Brain microvascular endothelial cell (primary cell): ENCODE measurements around the gene PPIA.

Experiments used
- DNase-seq: peaks from one replicate; pipeline ENCODE4 v3.0.0-alpha.2; 2020
- H3K27ac ChIP-seq: fragments of 250-450 bp; sonication (Bioruptor Pico); 2 replicates; pipeline ENCODE4 v1.5.1; 2020; ENCODE audit warnings: mild to moderate bottlenecking, moderate library complexity
- H3K27me3 ChIP-seq: fragments of 250-450 bp; sonication (Bioruptor Pico); replicated peaks from 2 replicates; pipeline ENCODE4 v1.5.1; 2020; ENCODE audit warnings: mild to moderate bottlenecking
- H3K36me3 ChIP-seq: fragments of 250-450 bp; sonication (Bioruptor Pico); replicated peaks from 2 replicates; pipeline ENCODE4 v1.5.1; 2020; ENCODE audit warnings: mild to moderate bottlenecking
- H3K4me3 ChIP-seq: 2 replicates; pipeline ENCODE4 v1.5.1; 2011; ENCODE audit warnings: low read depth, mild to moderate bottlenecking, control low read depth, low read length, moderate library complexity
- in situ Hi-C: cut with HindIII; loops from 2 replicates; pipeline ENCODE4 v1.10.0; 2017; ENCODE audit warnings: low sequenced_read_pairs, low pct_ligation_motif_present
- TF ChIP-seq, protein P1 (sequence below): IDR thresholded peaks from 2 replicates; pipeline ENCODE4 v1.5.1; 2011; ENCODE audit warnings: low read depth, mild to moderate bottlenecking, moderate library complexity, low read length, control low read depth, inconsistent platforms; ENCODE audit errors: missing control alignments

The PPIA gene

DNA sequence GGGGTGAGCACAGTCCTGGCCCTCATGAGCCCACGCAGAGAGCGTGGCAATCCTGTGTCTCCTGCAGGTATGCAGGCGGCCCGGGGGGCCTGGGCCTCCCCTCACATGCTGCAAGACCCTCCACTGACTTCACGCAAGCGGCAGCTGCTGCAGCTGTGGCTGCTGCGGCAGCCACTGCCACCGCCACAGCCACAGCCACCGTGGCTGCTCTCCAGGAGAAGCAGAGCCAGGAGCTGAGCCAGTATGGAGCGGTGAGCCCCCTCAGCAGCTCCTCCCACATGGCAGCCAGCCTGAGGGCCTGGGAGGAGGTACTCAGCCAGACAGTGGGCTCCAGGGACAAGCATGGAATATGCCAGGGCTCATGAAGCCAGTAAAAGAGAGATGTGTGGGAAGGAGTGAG, 39.2 kb upstream of the PPIA start:
- Histone ChIP-seq H3K27me3 (no peaks in the 10 kb centered on the region), H3K27ac (no peak overlapping the region), H3K36me3 (peaks cover 38% of the 10 kb centered on the region), H3K4me3 (no peak overlapping the region)
- TF ChIP-seq, protein P1, sequence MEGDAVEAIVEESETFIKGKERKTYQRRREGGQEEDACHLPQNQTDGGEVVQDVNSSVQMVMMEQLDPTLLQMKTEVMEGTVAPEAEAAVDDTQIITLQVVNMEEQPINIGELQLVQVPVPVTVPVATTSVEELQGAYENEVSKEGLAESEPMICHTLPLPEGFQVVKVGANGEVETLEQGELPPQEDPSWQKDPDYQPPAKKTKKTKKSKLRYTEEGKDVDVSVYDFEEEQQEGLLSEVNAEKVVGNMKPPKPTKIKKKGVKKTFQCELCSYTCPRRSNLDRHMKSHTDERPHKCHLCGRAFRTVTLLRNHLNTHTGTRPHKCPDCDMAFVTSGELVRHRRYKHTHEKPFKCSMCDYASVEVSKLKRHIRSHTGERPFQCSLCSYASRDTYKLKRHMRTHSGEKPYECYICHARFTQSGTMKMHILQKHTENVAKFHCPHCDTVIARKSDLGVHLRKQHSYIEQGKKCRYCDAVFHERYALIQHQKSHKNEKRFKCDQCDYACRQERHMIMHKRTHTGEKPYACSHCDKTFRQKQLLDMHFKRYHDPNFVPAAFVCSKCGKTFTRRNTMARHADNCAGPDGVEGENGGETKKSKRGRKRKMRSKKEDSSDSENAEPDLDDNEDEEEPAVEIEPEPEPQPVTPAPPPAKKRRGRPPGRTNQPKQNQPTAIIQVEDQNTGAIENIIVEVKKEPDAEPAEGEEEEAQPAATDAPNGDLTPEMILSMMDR: no peak
- no peak for DNase-seq
- in situ Hi-C loops: no loop called here

GRCh38 chr7:44757739-44758138, 38.7 kb upstream of the PPIA start:
- no peaks in the 10 kb centered on the region for H3K27me3 ChIP-seq
- no peak overlapping the region for H3K27ac ChIP-seq
- DNase-seq: no peak
- H3K4me3 ChIP-seq: no peak overlapping the region
- TF ChIP-seq, protein P1: no peak
- in situ Hi-C loops: no loop called here
- peaks cover 40% of the 10 kb centered on the region for H3K36me3 ChIP-seq

GRCh38 chr7:44759246-44759645, 37.2 kb upstream of the PPIA start:
- in situ Hi-C loops: no loop called here
- no peak for DNase-seq
- no peak overlapping the region for H3K27ac ChIP-seq
- no peaks in the 10 kb centered on the region for H3K27me3 ChIP-seq
- peaks cover 56% of the 10 kb centered on the region for H3K36me3 ChIP-seq
- TF ChIP-seq, protein P1: no peak
- H3K4me3 ChIP-seq: no peak overlapping the region

DNA sequence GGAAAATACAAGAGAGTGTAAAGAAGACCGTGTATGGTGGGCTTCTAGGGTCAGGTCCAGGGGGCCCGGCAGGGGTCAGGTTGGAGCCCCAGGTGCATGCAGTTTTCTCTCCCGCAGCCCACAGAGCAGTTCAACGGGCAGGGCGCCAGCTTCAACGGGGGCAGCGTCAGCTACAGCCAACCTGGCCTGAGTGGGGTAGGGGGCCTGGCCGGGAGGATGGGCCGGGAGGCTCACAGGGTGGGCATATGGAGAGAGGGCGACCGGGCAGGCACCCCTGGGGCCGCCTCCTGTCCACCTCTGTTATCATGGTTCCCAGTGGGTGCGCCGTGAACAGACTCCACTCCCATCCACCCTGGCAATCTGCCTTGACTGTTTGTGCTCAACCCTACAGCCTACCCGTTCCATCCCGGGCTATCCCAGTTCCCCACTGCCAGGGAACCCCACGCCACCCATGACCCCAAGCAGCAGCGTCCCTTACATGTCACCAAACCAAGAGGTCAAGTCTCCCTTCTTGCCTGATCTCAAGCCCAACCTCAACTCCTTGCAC, 36.4 kb upstream of the PPIA start:
- H3K27ac ChIP-seq: no peak overlapping the region
- no peaks in the 10 kb centered on the region for H3K27me3 ChIP-seq
- H3K36me3 ChIP-seq: peaks cover 64% of the 10 kb centered on the region
- in situ Hi-C loops: no loop called here
- TF ChIP-seq, protein P1: no peak
- no peak for DNase-seq
- H3K4me3 ChIP-seq: no peak overlapping the region

DNA sequence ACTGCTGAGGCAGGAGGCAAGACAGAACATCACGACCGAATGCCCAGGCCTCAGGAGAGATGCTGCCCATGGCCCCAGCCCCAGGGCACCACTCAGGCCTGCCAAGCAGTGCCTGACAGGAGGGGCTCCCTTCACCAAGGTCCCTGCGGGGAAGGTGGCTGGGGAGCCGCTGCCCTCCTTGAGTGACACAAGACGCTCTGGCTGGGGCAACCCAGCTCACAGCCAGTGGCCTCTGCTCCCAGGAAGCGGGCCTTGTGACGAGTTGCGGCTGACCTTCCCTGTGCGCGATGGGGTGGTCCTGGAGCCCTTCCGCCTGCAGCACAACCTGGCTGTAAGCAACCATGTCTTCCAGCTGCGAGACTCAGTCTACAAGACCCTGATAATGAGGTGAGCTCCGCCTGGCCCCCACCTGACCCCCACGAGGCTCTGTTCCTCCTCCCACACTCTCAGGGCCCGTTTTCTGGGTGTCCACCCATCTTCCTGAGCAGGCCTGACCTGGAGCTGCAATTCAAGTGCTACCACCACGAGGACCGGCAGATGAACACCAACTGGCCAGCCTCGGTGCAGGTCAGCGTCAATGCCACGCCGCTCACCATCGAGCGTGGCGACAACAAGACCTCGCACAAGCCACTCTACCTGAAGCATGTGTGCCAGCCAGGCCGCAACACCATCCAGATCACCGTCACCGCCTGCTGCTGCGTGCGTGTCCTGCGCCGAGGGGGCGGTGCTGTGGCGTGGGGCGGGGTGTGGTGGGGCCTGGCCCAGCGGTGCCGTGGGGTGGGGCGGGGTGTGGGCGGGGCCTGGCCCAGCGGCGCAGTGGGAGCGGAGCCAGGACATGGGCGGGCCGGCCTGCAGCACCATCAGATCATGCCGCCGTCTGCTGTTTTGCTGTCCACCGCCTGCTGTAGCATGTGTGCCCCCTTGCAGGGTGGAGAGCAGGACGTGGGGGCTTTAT, 35.0 kb upstream of the PPIA start:
- TF ChIP-seq, protein P1: no peak
- Histone ChIP-seq H3K27ac (no peak overlapping the region), H3K27me3 (no peaks in the 10 kb centered on the region), H3K4me3 (no peak overlapping the region), H3K36me3 (peaks cover 71% of the 10 kb centered on the region)
- in situ Hi-C loops: no loop called here
- no peak for DNase-seq
